Middle frontal gyrus (tissue), 1 donor: ENCODE measurements around the gene TFG.

ENCODE experiments used
- DNase-seq: peaks from one replicate; pipeline ENCODE4 v3.0.0-alpha.2; 2015; ENCODE audit warnings: low spot score; ENCODE audit errors: extremely low spot score

Gene TFG

GRCh38 chr3:100706365-100706764, 2.9 kb upstream of the TFG start:
- no peak for DNase-seq

- DNase-seq: no peak
Measured at GRCh38 chr3:100708644-100708988, 678 bp upstream of the TFG start.

- DNase-seq: no peak
Measured at GRCh38 chr3:100709842-100710260, 557 bp downstream of the TFG start.

- no peak for DNase-seq
Measured at GRCh38 chr3:100710261-100710968, 1.1 kb downstream of the TFG start.

GRCh38 chr3:100715176-100715575, 5.9 kb downstream of the TFG start:
- DNase-seq: no peak

GRCh38 chr3:100717063-100717462, 7.8 kb downstream of the TFG start:
- DNase-seq: no peak

- no peak for DNase-seq
Measured at GRCh38 chr3:100717637-100718487, 8.6 kb downstream of the TFG start.

GRCh38 chr3:100719136-100719535, 9.8 kb downstream of the TFG start:
- no peak for DNase-seq

- DNase-seq: no peak
Measured at GRCh38 chr3:100720426-100720825, 11.1 kb downstream of the TFG start.

GRCh38 chr3:100725935-100726513, 16.7 kb downstream of the TFG start:
- DNase-seq: no peak

- DNase-seq: no peak
Measured at GRCh38 chr3:100726706-100727105, 17.4 kb downstream of the TFG start.

GRCh38 chr3:100730524-100730923, 21.2 kb downstream of the TFG start:
- no peak for DNase-seq

- DNase-seq: no peak
Measured at GRCh38 chr3:100732435-100732834, 23.1 kb downstream of the TFG start.

- DNase-seq: no peak
Measured at GRCh38 chr3:100737334-100737733, 28.0 kb downstream of the TFG start.

- DNase-seq: no peak
Measured at GRCh38 chr3:100740207-100740606, 30.9 kb downstream of the TFG start.

- DNase-seq: no peak
Measured at GRCh38 chr3:100743535-100743934, 34.2 kb downstream of the TFG start.

- no peak for DNase-seq
Measured at GRCh38 chr3:100744671-100745070, 35.4 kb downstream of the TFG start.

GRCh38 chr3:100745617-100746016, 36.3 kb downstream of the TFG start:
- no peak for DNase-seq

- DNase-seq: no peak
Measured at GRCh38 chr3:100746092-100746491, 36.8 kb downstream of the TFG start.

- DNase-seq: no peak
Measured at GRCh38 chr3:100748220-100748619, 38.9 kb downstream of the TFG start.

GRCh38 chr3:100748967-100749366, 39.7 kb downstream of the TFG start:
- DNase-seq: no peak

- no peak for DNase-seq
Measured at GRCh38 chr3:100753846-100754245, 44.6 kb downstream of the TFG start.
